Type B pancreatic cell (in vitro differentiated cells): ENCODE results near the gene RRP9. TPM values are rescaled to one million over a fixed set of nuclear protein-coding genes. Genes with fewer than 3 reads are reported as not detected.
A peak's percentile ranks its signal among the peaks of the same experiment; 100 is the strongest.

Experiments used
- DNase-seq: peaks from one replicate; pipeline ENCODE4 v3.0.0; 2021; ENCODE audit warnings: mixed read lengths; ENCODE audit not compliant: unreplicated experiment; ENCODE audit errors: extremely low spot score
- H3K27ac Mint-ChIP-seq: 2 replicates; pipeline ENCODE4 v1.8.0; 2021; ENCODE audit warnings: mild to moderate bottlenecking, mixed read lengths
- H3K27me3 Mint-ChIP-seq: 2 replicates; pipeline ENCODE4 v1.8.0; 2021; ENCODE audit warnings: mixed read lengths
- H3K36me3 Mint-ChIP-seq: 2 replicates; pipeline ENCODE4 v1.8.0; 2021; ENCODE audit warnings: mixed read lengths
- H3K4me1 Mint-ChIP-seq: one replicate; pipeline ENCODE4 v1.8.0; 2021; ENCODE audit warnings: mixed read lengths; ENCODE audit not compliant: unreplicated experiment
- H3K4me3 Mint-ChIP-seq: 2 replicates; pipeline ENCODE4 v1.8.0; 2021; ENCODE audit warnings: mild to moderate bottlenecking, mixed read lengths
- H3K9me3 Mint-ChIP-seq: 2 replicates; pipeline ENCODE4 v1.8.0; 2021; ENCODE audit warnings: mixed read lengths
- total RNA-seq: library from RNA; stranded (reverse); gene quantifications from 2 replicates; pipeline ENCODE4 v1.2.1, GENCODE V29; 2021; ENCODE audit warnings: low replicate concordance
- TF ChIP-seq, protein P1 (sequence below): fragments of 200-600 bp; sonication (generic); conservative IDR thresholded peaks from 2 replicates; pipeline ENCODE4 v1.5.0; 2021; ENCODE audit warnings: antibody characterized with exemption, mild to moderate bottlenecking

RRP9 gene
- total RNA-seq, 1 donor from 2014 or later = 30.0 TPM

DNA sequence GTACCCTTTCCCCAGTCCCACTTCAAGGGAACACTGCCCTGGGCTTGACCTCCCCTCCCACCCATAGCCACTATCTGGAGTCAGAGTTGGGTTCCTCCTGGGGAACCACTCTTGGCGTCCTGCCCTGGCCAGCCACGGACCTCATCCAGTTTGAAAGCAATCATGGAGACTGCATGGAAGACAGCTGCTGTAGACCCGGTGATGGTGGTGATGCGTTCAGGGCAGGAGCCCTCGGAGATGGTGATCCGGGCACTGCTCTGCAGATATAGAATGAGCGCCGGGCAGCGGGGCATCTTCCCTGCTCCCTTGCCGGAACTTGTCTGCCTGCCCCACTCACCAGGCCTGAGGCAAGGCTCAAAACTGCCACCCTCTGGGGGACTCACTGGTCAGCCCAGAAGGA is 18.7 kb upstream of the RRP9 start:
- Mint-ChIP-seq H3K9me3 (no peaks in the 10 kb centered on the region), H3K27ac (no peak overlapping the region), H3K4me1 (peaks cover 19% of the 10 kb centered on the region), H3K36me3 (peaks cover 7% of the 10 kb centered on the region), H3K4me3 (no peak overlapping the region), H3K27me3 (peaks cover 3% of the 10 kb centered on the region)
- no peak for DNase-seq
- TF ChIP-seq, protein P1, sequence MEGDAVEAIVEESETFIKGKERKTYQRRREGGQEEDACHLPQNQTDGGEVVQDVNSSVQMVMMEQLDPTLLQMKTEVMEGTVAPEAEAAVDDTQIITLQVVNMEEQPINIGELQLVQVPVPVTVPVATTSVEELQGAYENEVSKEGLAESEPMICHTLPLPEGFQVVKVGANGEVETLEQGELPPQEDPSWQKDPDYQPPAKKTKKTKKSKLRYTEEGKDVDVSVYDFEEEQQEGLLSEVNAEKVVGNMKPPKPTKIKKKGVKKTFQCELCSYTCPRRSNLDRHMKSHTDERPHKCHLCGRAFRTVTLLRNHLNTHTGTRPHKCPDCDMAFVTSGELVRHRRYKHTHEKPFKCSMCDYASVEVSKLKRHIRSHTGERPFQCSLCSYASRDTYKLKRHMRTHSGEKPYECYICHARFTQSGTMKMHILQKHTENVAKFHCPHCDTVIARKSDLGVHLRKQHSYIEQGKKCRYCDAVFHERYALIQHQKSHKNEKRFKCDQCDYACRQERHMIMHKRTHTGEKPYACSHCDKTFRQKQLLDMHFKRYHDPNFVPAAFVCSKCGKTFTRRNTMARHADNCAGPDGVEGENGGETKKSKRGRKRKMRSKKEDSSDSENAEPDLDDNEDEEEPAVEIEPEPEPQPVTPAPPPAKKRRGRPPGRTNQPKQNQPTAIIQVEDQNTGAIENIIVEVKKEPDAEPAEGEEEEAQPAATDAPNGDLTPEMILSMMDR = no peak

DNA sequence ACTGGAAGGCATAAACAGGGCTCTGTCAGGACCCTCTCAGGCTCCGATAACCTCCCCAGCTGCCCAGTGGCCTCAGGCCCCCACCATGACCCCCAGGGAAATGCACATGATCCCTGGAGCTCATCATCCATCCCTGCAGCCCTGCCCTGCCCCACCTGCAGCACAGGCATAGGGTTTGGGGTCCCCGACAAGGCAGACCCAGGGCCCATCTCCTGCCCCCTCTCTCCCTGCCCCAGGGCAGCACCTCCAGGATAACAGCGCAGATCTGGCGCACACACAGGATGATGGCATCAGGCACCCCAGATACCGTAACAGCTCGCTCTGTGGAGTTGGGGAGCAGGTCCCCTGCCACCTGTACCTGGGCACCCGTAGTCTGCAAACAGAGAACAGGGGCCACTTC is 17.9 kb upstream of the RRP9 start:
- Mint-ChIP-seq H3K4me1 (peaks cover 12% of the 10 kb centered on the region), H3K4me3 (no peak overlapping the region), H3K27me3 (peaks cover 8% of the 10 kb centered on the region), H3K36me3 (peaks cover 4% of the 10 kb centered on the region), H3K9me3 (no peaks in the 10 kb centered on the region), H3K27ac (no peak overlapping the region)
- TF ChIP-seq, protein P1 = no peak
- no peak for DNase-seq

DNA sequence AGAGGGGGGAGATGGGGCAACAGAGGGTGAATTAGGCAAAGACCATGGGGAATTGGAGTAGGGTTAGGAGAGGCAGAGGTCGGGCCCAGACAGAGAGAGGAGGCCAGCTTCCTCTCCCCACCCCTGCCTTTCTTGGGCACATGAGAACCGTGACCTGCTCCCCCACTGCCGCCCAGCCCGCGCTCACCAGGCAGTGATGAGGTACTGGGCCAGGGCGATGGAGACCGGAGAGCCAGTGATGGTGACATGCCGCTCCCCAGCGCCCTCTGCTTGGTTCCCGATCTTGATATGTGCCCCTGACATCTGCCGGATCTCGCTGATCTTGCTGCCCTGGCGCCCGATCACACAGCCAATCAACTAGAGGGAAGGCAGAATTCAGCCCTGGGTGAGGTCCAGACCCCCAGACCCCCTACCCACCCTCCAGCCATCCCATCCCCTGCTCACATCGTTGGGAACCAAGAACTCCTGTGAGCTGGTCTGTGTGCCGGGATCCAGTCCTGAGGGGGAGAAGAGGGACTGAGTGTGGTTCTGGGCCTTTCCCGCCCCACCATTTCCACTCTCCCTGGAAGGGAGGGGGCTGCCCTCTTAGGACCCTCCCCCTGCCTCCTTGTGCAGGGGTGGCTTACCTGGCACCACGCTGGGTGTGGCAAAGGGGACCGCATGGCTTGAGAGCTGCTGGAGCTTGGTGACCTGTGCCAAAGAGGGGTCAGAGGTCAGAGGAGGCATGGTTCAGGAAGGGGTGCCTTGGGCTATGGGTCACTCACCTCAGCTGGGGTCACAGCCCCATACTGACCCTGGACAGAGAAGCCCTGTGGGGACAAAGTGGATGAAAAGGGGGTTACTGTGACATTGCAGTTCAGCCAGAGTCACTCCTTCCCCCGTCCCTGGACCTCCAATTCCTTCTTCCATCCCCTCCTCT is 17.2 kb upstream of the RRP9 start:
- TF ChIP-seq, protein P1 = no peak
- peaks cover 4% of the 10 kb centered on the region for H3K36me3 Mint-ChIP-seq
- no peak for DNase-seq
- no peak overlapping the region for H3K4me3 Mint-ChIP-seq
- H3K9me3 Mint-ChIP-seq = no peaks in the 10 kb centered on the region
- peak overlapping the region; percentile 57 for H3K27ac Mint-ChIP-seq
- H3K27me3 Mint-ChIP-seq = peaks cover 14% of the 10 kb centered on the region
- H3K4me1 Mint-ChIP-seq = peaks cover 13% of the 10 kb centered on the region

DNA sequence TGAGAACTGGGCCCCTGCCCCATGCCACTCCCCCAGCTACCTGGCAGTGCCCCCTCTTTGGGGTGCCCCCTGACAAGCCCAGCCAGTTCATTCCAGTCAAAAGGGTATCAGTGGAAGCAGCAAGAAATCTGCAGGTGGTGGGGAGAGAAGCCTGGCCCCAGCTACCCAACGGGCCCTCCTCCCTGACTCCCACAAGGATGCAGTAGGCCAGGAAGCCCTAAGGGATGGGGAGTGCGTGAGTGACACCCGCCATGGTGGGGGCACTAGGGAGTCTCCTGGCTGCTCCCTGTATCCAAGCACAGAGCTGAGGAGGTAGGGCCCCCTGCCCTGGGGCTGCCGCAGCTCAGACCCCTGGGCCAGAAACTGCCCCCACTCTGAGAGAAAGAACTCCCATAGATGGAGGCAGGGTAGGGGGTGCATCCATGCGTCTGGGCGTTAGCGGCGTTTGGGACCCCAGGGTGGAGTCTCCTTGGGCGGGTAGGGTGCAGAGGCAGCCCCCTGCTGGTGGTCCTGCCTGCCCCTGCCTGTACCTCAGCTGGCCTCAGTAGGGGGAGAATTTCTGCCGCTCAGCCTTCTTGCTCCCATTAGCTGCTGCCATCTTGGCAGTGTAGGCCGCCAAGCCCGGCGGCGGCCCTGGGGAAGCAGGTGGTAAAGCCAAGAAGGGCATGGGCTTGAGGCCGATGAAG is 16.0 kb upstream of the RRP9 start:
- Mint-ChIP-seq H3K4me1 (peaks cover 23% of the 10 kb centered on the region), H3K4me3 (no peak overlapping the region), H3K36me3 (peaks cover 4% of the 10 kb centered on the region), H3K9me3 (no peaks in the 10 kb centered on the region), H3K27me3 (peaks cover 25% of the 10 kb centered on the region), H3K27ac (no peak overlapping the region)
- TF ChIP-seq, protein P1 = no peak
- DNase-seq = no peak

DNA sequence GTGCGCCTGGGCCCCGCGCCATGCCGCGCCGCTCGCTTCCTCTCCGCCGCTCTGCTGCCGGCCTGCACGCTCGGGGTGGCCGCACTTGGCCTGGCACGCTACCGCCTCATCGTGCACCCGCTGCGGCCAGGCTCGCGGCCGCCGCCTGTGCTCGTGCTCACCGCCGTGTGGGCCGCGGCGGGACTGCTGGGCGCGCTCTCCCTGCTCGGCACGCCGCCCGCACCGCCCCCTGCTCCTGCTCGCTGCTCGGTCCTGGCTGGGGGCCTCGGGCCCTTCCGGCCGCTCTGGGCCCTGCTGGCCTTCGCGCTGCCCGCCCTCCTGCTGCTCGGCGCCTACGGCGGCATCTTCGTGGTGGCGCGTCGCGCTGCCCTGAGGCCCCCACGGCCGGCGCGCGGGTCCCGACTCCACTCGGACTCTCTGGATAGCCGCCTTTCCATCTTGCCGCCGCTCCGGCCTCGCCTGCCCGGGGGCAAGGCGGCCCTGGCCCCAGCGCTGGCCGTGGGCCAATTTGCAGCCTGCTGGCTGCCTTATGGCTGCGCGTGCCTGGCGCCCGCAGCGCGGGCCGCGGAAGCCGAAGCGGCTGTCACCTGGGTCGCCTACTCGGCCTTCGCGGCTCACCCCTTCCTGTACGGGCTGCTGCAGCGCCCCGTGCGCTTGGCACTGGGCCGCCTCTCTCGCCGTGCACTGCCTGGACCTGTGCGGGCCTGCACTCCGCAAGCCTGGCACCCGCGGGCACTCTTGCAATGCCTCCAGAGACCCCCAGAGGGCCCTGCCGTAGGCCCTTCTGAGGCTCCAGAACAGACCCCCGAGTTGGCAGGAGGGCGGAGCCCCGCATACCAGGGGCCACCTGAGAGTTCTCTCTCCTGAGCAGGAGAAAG is 14.4 kb upstream of the RRP9 start:
- TF ChIP-seq, protein P1 = peak; percentile 73
- Mint-ChIP-seq H3K4me3 (no peak overlapping the region), H3K27me3 (peaks cover 37% of the 10 kb centered on the region), H3K9me3 (no peaks in the 10 kb centered on the region), H3K36me3 (peaks cover 4% of the 10 kb centered on the region), H3K27ac (no peak overlapping the region), H3K4me1 (peaks cover 14% of the 10 kb centered on the region)
- DNase-seq = no peak
